Calu3 (cell line): ENCODE measurements around the gene TEAD1. TPM values are rescaled to one million over a fixed set of nuclear protein-coding genes. Genes with fewer than 3 reads are reported as not detected.

Source experiments
- BruUV-seq: library from RNA; stranded (reverse); fragments of 400-500 nt; replicated peaks from 2 replicates; lab custom pipeline; 2021; lab: Mats Ljungman, UMichigan
- CTCF ChIA-PET: fragments of 300-600 bp; sonication (Branson Sonifier 250); formaldehyde crosslinking; loops from one replicate; lab custom pipeline; 2022; ENCODE audit warnings: antibody characterized with exemption; lab: Charles Lee
- DNase-seq: peaks from one replicate; pipeline ENCODE4 v3.0.0; 2022
- H3K27ac Mint-ChIP-seq: one replicate; pipeline ENCODE4 v1.8.0; 2022; ENCODE audit warnings: mixed read lengths; ENCODE audit not compliant: unreplicated experiment
- H3K27me3 Mint-ChIP-seq: one replicate; pipeline ENCODE4 v1.8.0; 2022; ENCODE audit warnings: mixed read lengths; ENCODE audit not compliant: unreplicated experiment
- H3K36me3 Mint-ChIP-seq: one replicate; pipeline ENCODE4 v1.8.0; 2022; ENCODE audit warnings: mild to moderate bottlenecking, moderate library complexity, mixed read lengths; ENCODE audit not compliant: insufficient read depth, unreplicated experiment
- H3K4me1 Mint-ChIP-seq: one replicate; pipeline ENCODE4 v1.8.0; 2022; ENCODE audit warnings: mild to moderate bottlenecking, low read depth, mixed read lengths; ENCODE audit not compliant: unreplicated experiment
- H3K4me3 Mint-ChIP-seq: one replicate; pipeline ENCODE4 v1.8.0; 2022; ENCODE audit warnings: mild to moderate bottlenecking, low read depth, moderate library complexity, mixed read lengths; ENCODE audit not compliant: unreplicated experiment
- H3K9me3 Mint-ChIP-seq: one replicate; pipeline ENCODE4 v1.8.0; 2022; ENCODE audit warnings: low read depth, mixed read lengths; ENCODE audit not compliant: unreplicated experiment
- CTCF ChIP-seq: fragments of 200-600 bp; IDR thresholded peaks from one replicate; pipeline ENCODE4 v1.8.0; 2022; ENCODE audit warnings: antibody characterized with exemption; ENCODE audit not compliant: unreplicated experiment
- intact Hi-C: fragments of 100-400 bp; cut with micrococcal nuclease; formaldehyde crosslinking; loops from one replicate; pipeline ENCODE4 v1.10.0; 2022; ENCODE audit not compliant: unreplicated experiment
- total RNA-seq: library from RNA; stranded (reverse); gene quantifications from 2 replicates; pipeline ENCODE4 v1.2.3, GENCODE V29; 2022

Gene TEAD1
- total RNA-seq, 1 experiment from 2014 or later = 104 TPM

- Mint-ChIP-seq H3K27me3 (peaks cover 32% of the 10 kb centered on the region), H3K9me3 (peaks cover 9% of the 10 kb centered on the region), H3K27ac (no peak overlapping the region), H3K36me3 (no peaks in the 10 kb centered on the region), H3K4me1 (peaks cover 12% of the 10 kb centered on the region), H3K4me3 (no peak overlapping the region)
- no TSS peak for BruUV-seq
- TF ChIP-seq CTCF = no peak
- CTCF ChIA-PET = no interaction called here
- no peak for DNase-seq
- intact Hi-C loops = no loop called here
These were observed 9.8 kb upstream of the TEAD1 start for GRCh38 chr11:12664385-12664784.

- no peak for DNase-seq
- no TSS peak for BruUV-seq
These were observed 7.3 kb upstream of the TEAD1 start for GRCh38 chr11:12666915-12667314.

GRCh38 chr11:12667646-12668045 lies 6.6 kb upstream of the TEAD1 start:
- peaks cover 25% of the 10 kb centered on the region for H3K27me3 Mint-ChIP-seq
- DNase-seq = no peak
- CTCF ChIA-PET = no interaction called here
- H3K27ac Mint-ChIP-seq = no peak overlapping the region
- BruUV-seq = no TSS peak
- peaks cover 17% of the 10 kb centered on the region for H3K4me1 Mint-ChIP-seq
- H3K9me3 Mint-ChIP-seq = peaks cover 10% of the 10 kb centered on the region
- intact Hi-C loops = no loop called here
- no peak overlapping the region for H3K4me3 Mint-ChIP-seq
- H3K36me3 Mint-ChIP-seq = no peaks in the 10 kb centered on the region
- no peak for TF ChIP-seq CTCF

More at GRCh38 chr11:12666915-12667314, 7.3 kb upstream of the TEAD1 start:
- Mint-ChIP-seq H3K4me1 (peaks cover 17% of the 10 kb centered on the region), H3K4me3 (no peak overlapping the region), H3K27me3 (peaks cover 25% of the 10 kb centered on the region), H3K9me3 (peaks cover 10% of the 10 kb centered on the region), H3K27ac (no peak overlapping the region), H3K36me3 (no peaks in the 10 kb centered on the region)
- CTCF ChIA-PET = interaction anchor here (0.6 kb wide), 1 partner anchor 161 kb away, joined by 6 read pairs; no protein-coding TSS in a partner anchor
- intact Hi-C loops = no loop called here
- no peak for TF ChIP-seq CTCF

- CTCF ChIA-PET = no interaction called here
- H3K27ac Mint-ChIP-seq = no peak overlapping the region
- H3K4me1 Mint-ChIP-seq = peaks cover 17% of the 10 kb centered on the region
- H3K4me3 Mint-ChIP-seq = no peak overlapping the region
- no TSS peak for BruUV-seq
- no peaks in the 10 kb centered on the region for H3K36me3 Mint-ChIP-seq
- DNase-seq = no peak
- H3K27me3 Mint-ChIP-seq = peaks cover 25% of the 10 kb centered on the region
- intact Hi-C loops = no loop called here
- peaks cover 10% of the 10 kb centered on the region for H3K9me3 Mint-ChIP-seq
- no peak for TF ChIP-seq CTCF
These were observed 6.1 kb upstream of the TEAD1 start for GRCh38 chr11:12668166-12668565.
